Endothelial cell of umbilical vein (primary cell): ENCODE data around the gene SERPINA3. TPM values are rescaled to one million over a fixed set of nuclear protein-coding genes. Genes with fewer than 3 reads are reported as not detected.

ENCODE experiments used
- BruUV-seq: library from RNA; stranded (reverse); fragments of 400-500 nt; replicated peaks from 2 replicates; lab custom pipeline; 2021; lab: Mats Ljungman, UMichigan
- CTCF ChIA-PET: fragments of 300-600, 350-600 bp; sonication (Branson Sonifier 250); formaldehyde crosslinking; loops from one replicate; lab custom pipeline; 2021; ENCODE audit warnings: antibody characterized with exemption, inconsistent platforms; lab: Charles Lee
- POLR2A ChIA-PET: fragments of 300-600, 350-600 bp; sonication (Branson Sonifier 250); formaldehyde crosslinking; loops from one replicate; lab custom pipeline; 2021; ENCODE audit warnings: antibody characterized with exemption, inconsistent platforms; lab: Charles Lee
- DNase-seq: peaks from one replicate; pipeline ENCODE4 v3.0.0-alpha.2; 2011; ENCODE audit warnings: low read depth, low spot score
- FAIRE-seq: peaks from 2 replicates; lab custom pipeline; 2011; peaks lifted over from hg19 to GRCh38; lab: Jason Lieb, UNC
- H2AFZ ChIP-seq: 2 replicates; pipeline ENCODE4 v1.6.0; 2012; ENCODE audit warnings: low read depth, low read length, control low read depth, inconsistent platforms
- H3K27ac ChIP-seq: 2 replicates; pipeline ENCODE4 v1.5.1; 2011; ENCODE audit warnings: low read depth, mild to moderate bottlenecking, control low read depth, low read length, moderate library complexity; ENCODE audit not compliant: insufficient read depth
- H3K27me3 ChIP-seq, 2 experiments: 2 replicates each; pipeline versions ENCODE4 v1.6.0 to v1.6.1; 2011; ENCODE audit warnings: low read length in 2 of 2, mixed read lengths in 1 of 2; ENCODE audit not compliant: control insufficient read depth in 2 of 2, insufficient read depth in 2 of 2
- H3K36me3 ChIP-seq, 2 experiments: 2 replicates in 1 of 2; 3 replicates in 1 of 2; pipeline ENCODE4 v1.5.1; 2011; ENCODE audit warnings: low read length in 2 of 2, mild to moderate bottlenecking in 1 of 2, moderate library complexity in 1 of 2; ENCODE audit not compliant: control insufficient read depth in 2 of 2, insufficient read depth in 2 of 2; ENCODE audit errors: extremely low read depth in 1 of 2
- H3K4me1 ChIP-seq: 3 replicates; pipeline ENCODE4 v1.5.1; 2011; ENCODE audit warnings: mild to moderate bottlenecking, low read length; ENCODE audit not compliant: control insufficient read depth, insufficient read depth; ENCODE audit errors: extremely low read depth
- H3K4me2 ChIP-seq: 2 replicates; pipeline ENCODE4 v1.6.1; 2011; ENCODE audit warnings: low read length, control low read depth, mixed read lengths; ENCODE audit not compliant: insufficient read depth
- H3K4me3 ChIP-seq, 3 experiments: fragments of 200-600 bp in 1 of 3; sonication (generic), shearing (Covaris generic) in 1 of 3; replicated peaks in 1 of 3; 2 replicates each; pipeline ENCODE4 v1.5.1; 2011 to 2016; ENCODE audit warnings: control low read depth in 3 of 3, low read length in 3 of 3, mild to moderate bottlenecking in 2 of 3, inconsistent platforms in 1 of 3, low read depth in 1 of 3, moderate library complexity in 1 of 3; ENCODE audit not compliant: insufficient read depth in 1 of 3
- H3K79me2 ChIP-seq: 2 replicates; pipeline ENCODE4 v1.6.0; 2012; ENCODE audit warnings: low read length, inconsistent platforms; ENCODE audit not compliant: control insufficient read depth, insufficient read depth
- H3K9ac ChIP-seq: replicated peaks from 2 replicates; pipeline ENCODE3; 2011; ENCODE audit warnings: low read length, control low read depth; ENCODE audit not compliant: insufficient read depth; ENCODE audit errors: extremely low read depth
- H3K9me1 ChIP-seq: replicated peaks from 3 replicates; pipeline ENCODE4 v1.6.0; 2011; ENCODE audit warnings: mild to moderate bottlenecking, low read length; ENCODE audit not compliant: control insufficient read depth, insufficient read depth; ENCODE audit errors: extremely low read depth
- H3K9me3 ChIP-seq: replicated peaks from 2 replicates; pipeline ENCODE4 v1.5.1; 2012; ENCODE audit warnings: low read length, inconsistent platforms; ENCODE audit not compliant: control insufficient read depth, insufficient read depth
- H4K20me1 ChIP-seq: replicated peaks from 2 replicates; pipeline ENCODE3; 2011; ENCODE audit warnings: mild to moderate bottlenecking, low read length; ENCODE audit not compliant: control insufficient read depth, insufficient read depth; ENCODE audit errors: extremely low read depth
- EZH2 ChIP-seq: IDR thresholded peaks from 2 replicates; pipeline ENCODE4 v1.6.1; 2012; ENCODE audit warnings: borderline replicate concordance, low read depth, mild to moderate bottlenecking, moderate library complexity, low read length, inconsistent platforms; ENCODE audit not compliant: severe bottlenecking
- FOS ChIP-seq: IDR thresholded peaks from 2 replicates; pipeline ENCODE4 v1.6.1; 2011; ENCODE audit warnings: mild to moderate bottlenecking, low read length, moderate library complexity, borderline replicate concordance; ENCODE audit not compliant: insufficient read depth
- GATA2 ChIP-seq: IDR thresholded peaks from 2 replicates; pipeline ENCODE4 v1.7.0; 2011; ENCODE audit warnings: low read depth, mild to moderate bottlenecking, moderate library complexity, mixed read lengths, low read length; ENCODE audit not compliant: insufficient read length, insufficient read depth
- JUN ChIP-seq: IDR thresholded peaks from 2 replicates; pipeline ENCODE4 v1.6.1; 2011; ENCODE audit warnings: borderline replicate concordance, low read depth; ENCODE audit not compliant: insufficient read length, insufficient read depth
- MYC ChIP-seq: IDR thresholded peaks from one replicate; pipeline ENCODE4 v1.6.1; 2011; ENCODE audit warnings: mild to moderate bottlenecking, low read depth, low read length
- POLR2A ChIP-seq: IDR thresholded peaks from 2 replicates; pipeline ENCODE4 v1.6.1; 2012; ENCODE audit warnings: low read depth, mild to moderate bottlenecking, control low read depth, low read length
- POLR2AphosphoS5 ChIP-seq: IDR thresholded peaks from 2 replicates; pipeline ENCODE4 v1.6.1; 2012; ENCODE audit warnings: low read depth, mild to moderate bottlenecking, control low read depth, low read length, moderate library complexity; ENCODE audit not compliant: insufficient read depth
- dilution Hi-C: fragments of 300-500 bp; cut with MboI; formaldehyde crosslinking; loops from one replicate; pipeline ENCODE4 v1.15.0; 2019; ENCODE audit warnings: low sequenced_read_pairs; ENCODE audit not compliant: extremely low pct_ligation_motif_present
- intact Hi-C: fragments of 100-400 bp; cut with micrococcal nuclease; formaldehyde crosslinking; loops from one replicate; pipeline ENCODE4 v1.10.0; 2022
- polyA plus RNA-seq, 4 experiments: library from polyadenylated mRNA; depleted of rRNA in 3 of 4; stranded (reverse) in 3 of 4; unstranded in 1 of 4; fragments of >200 nt; gene quantifications; 2 replicates each; pipeline versions ENCODE4 v1.2.1 to v1.2.3, GENCODE V29; 2011 to 2012; ENCODE audit warnings: missing spikeins in 1 of 4
- total RNA-seq: library from RNA; stranded (reverse); gene quantifications from 2 replicates; pipeline ENCODE4 v1.2.3, GENCODE V29; 2021
- TF ChIP-seq, protein P1 (sequence below): IDR thresholded peaks from 2 replicates; pipeline ENCODE4 v1.6.1; 2011; ENCODE audit not compliant: insufficient read depth, insufficient read length
- TF ChIP-seq, protein P2 (sequence below), 2 donors: IDR thresholded peaks; 1 replicate in 1 of 2; 2 replicates in 1 of 2; pipeline ENCODE4 v1.5.1; 2011; ENCODE audit warnings: low read length in 2 of 2, mild to moderate bottlenecking in 2 of 2, moderate library complexity in 2 of 2, control low read depth in 1 of 2, inconsistent platforms in 1 of 2, low read depth in 1 of 2; ENCODE audit not compliant: insufficient read depth in 1 of 2; ENCODE audit errors: extremely low read depth in 1 of 2

SERPINA3 gene
- total and polyA plus RNA-seq, 2 donors (not counting 3 experiments of a cell fraction or from before 2014, with no cell fraction given), result not detected

DNA sequence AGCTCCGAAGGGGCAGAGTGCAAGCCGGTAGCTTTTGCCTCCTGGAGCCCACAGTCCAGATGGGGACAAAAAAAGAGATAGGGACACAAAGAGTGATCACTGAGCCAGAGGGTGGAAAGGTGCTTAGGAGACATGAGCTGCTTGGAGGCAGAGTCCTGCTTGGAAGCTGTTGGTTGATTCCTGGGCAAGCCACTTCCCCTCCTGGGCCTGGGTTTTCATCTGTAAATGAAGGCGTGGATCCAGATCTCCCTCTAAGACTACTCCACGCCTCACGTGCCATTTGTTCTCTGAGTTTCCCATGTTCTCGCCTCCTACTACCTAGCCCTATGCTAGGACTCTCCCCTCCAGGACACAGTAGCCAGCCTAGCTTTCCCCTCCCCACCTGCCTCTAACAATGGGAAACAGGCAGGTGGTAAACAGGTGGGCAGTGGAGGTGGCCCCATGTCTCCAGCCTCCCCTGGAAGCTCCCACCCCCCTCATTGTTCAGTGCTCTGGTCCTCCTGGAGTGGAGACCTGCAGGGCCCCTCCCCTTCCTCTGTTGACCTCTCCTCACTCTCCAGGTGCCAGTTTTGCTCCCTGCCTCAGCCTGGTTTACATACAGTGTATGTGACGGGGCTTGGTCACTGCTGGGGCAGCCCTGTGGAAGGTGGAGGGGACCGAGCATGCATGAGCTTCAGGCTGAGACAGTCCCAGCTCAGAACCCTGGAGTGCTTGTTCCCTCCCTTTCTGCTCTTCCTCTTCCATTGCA, 3.8 kb downstream of the SERPINA3 start:
- DNase-seq, result no peak
- Histone ChIP-seq H3K36me3 (no peaks in the 10 kb centered on the region), H3K79me2 (no peaks in the 10 kb centered on the region), H3K9me3 (no peaks in the 10 kb centered on the region), H3K9ac (no peak overlapping the region), H2AFZ (no peak overlapping the region), H3K27me3 (no peaks in the 10 kb centered on the region), H3K4me1 (no peaks in the 10 kb centered on the region), H3K4me3 (no peak overlapping the region), H3K4me2 (no peak overlapping the region), H3K27ac (no peak overlapping the region), H3K9me1 (no peaks in the 10 kb centered on the region), H4K20me1 (no peaks in the 10 kb centered on the region)
- ChIA-PET POLR2A (no interaction called here), CTCF (no interaction called here)
- intact Hi-C loops, result no loop called here
- BruUV-seq, result no TSS peak
- dilution Hi-C loops, result no loop called here
- no peak for TF ChIP-seq POLR2A
- no peak for TF ChIP-seq JUN
- no peak for TF ChIP-seq EZH2
- TF ChIP-seq, protein P1, sequence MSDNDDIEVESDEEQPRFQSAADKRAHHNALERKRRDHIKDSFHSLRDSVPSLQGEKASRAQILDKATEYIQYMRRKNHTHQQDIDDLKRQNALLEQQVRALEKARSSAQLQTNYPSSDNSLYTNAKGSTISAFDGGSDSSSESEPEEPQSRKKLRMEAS, result no peak
- no peak for TF ChIP-seq POLR2AphosphoS5
- no peak for TF ChIP-seq MYC
- TF ChIP-seq, protein P2, sequence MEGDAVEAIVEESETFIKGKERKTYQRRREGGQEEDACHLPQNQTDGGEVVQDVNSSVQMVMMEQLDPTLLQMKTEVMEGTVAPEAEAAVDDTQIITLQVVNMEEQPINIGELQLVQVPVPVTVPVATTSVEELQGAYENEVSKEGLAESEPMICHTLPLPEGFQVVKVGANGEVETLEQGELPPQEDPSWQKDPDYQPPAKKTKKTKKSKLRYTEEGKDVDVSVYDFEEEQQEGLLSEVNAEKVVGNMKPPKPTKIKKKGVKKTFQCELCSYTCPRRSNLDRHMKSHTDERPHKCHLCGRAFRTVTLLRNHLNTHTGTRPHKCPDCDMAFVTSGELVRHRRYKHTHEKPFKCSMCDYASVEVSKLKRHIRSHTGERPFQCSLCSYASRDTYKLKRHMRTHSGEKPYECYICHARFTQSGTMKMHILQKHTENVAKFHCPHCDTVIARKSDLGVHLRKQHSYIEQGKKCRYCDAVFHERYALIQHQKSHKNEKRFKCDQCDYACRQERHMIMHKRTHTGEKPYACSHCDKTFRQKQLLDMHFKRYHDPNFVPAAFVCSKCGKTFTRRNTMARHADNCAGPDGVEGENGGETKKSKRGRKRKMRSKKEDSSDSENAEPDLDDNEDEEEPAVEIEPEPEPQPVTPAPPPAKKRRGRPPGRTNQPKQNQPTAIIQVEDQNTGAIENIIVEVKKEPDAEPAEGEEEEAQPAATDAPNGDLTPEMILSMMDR (IDR thresholded peaks at IDR 0.05; ENCODE audit: extremely low read depth in 1 of 2, insufficient read depth in 1 of 2, low read depth in 1 of 2, low read length in 2 of 2), result no peak
- TF ChIP-seq FOS, result no peak
- TF ChIP-seq GATA2, result no peak
- no peak for FAIRE-seq
